CD4-positive, alpha-beta T cell (primary cell): ENCODE results near the gene NOL11. TPM values are rescaled to one million over a fixed set of nuclear protein-coding genes. Genes with fewer than 3 reads are reported as not detected.

Experiments used
- ATAC-seq: fragments of 200-7000 bp; cut with Tn5 transposase; one replicate; pipeline ENCODE4 v1.10.0; 2022; ENCODE audit warnings: mild to moderate bottlenecking; ENCODE audit not compliant: poor library complexity
- CTCF ChIA-PET: fragments of 350-600 bp; sonication (Branson Sonifier 250); formaldehyde crosslinking; loops from one replicate; lab custom pipeline; 2021; ENCODE audit warnings: antibody characterized with exemption, inconsistent platforms; lab: Charles Lee
- POLR2A ChIA-PET: fragments of 350-600 bp; sonication (Branson Sonifier 250); formaldehyde crosslinking; loops from one replicate; lab custom pipeline; 2021; ENCODE audit warnings: antibody characterized with exemption, inconsistent platforms; lab: Charles Lee
- DNase-seq, 14 experiments: peaks; one replicate each; pipeline ENCODE4 v3.0.0-alpha.2; 2013 to 2020; ENCODE audit warnings: mixed read lengths in 2 of 14
- H3K27ac ChIP-seq, 2 donors: one replicate each; pipeline versions ENCODE4 v1.5.1 to v1.7.0; 2013; ENCODE audit warnings: low read length in 2 of 2, low read depth in 1 of 2, mild to moderate bottlenecking in 1 of 2
- H3K27me3 ChIP-seq, 2 experiments: 1 replicate in 1 of 2; 2 replicates in 1 of 2; pipeline versions ENCODE4 v1.6.1 to v1.7.0; 2013; ENCODE audit warnings: low read length in 2 of 2, control low read depth in 1 of 2, mild to moderate bottlenecking in 1 of 2, moderate library complexity in 1 of 2; ENCODE audit not compliant: insufficient read depth in 2 of 2, control insufficient read depth in 1 of 2
- H3K36me3 ChIP-seq: one replicate; pipeline ENCODE4 v1.6.1; 2013; ENCODE audit warnings: low read length, control low read depth; ENCODE audit not compliant: insufficient read depth
- H3K4me1 ChIP-seq: one replicate; pipeline ENCODE4 v1.6.1; 2013; ENCODE audit warnings: low read length, control low read depth; ENCODE audit not compliant: insufficient read depth
- H3K4me3 ChIP-seq: one replicate; pipeline ENCODE4 v1.5.1; 2013; ENCODE audit warnings: mild to moderate bottlenecking, low read length, moderate library complexity
- H3K9me3 ChIP-seq, 2 experiments: 1 replicate in 1 of 2; 2 replicates in 1 of 2; pipeline versions ENCODE4 v1.6.1 to v1.7.0; 2013; ENCODE audit warnings: low read length in 2 of 2, mild to moderate bottlenecking in 2 of 2, control low read depth in 1 of 2, moderate library complexity in 1 of 2; ENCODE audit not compliant: control insufficient read depth in 1 of 2, insufficient read depth in 1 of 2
- H3K27ac Mint-ChIP-seq: one replicate; pipeline ENCODE4 v1.8.0; 2020; ENCODE audit warnings: mixed read lengths
- H3K27me3 Mint-ChIP-seq: one replicate; pipeline ENCODE4 v1.8.0; 2021; ENCODE audit warnings: mixed read lengths
- H3K36me3 Mint-ChIP-seq: one replicate; pipeline ENCODE4 v1.8.0; 2021; ENCODE audit warnings: low read depth, mixed read lengths
- H3K4me1 Mint-ChIP-seq: one replicate; pipeline ENCODE4 v1.8.0; 2021; ENCODE audit warnings: low read depth, mixed read lengths
- H3K4me3 Mint-ChIP-seq: one replicate; pipeline ENCODE4 v1.8.0; 2020; ENCODE audit warnings: mild to moderate bottlenecking, mixed read lengths
- H3K9me3 Mint-ChIP-seq: one replicate; pipeline ENCODE4 v1.8.0; 2020; ENCODE audit warnings: mixed read lengths
- intact Hi-C, 2 experiments: fragments of 100-400 bp; cut with DNase I in 1 of 2; cut with micrococcal nuclease in 1 of 2; formaldehyde crosslinking; loops; one replicate each; pipeline versions ENCODE4 v1.15.1 to v1.9.0; 2023 to 2025; cut with DNase I, micrococcal nuclease
- total RNA-seq, 174 experiments: library from RNA in 2 of 174; stranded (reverse) in 2 of 174; gene quantifications; one replicate each; pipeline ENCODE4 v1.2.3 and lab custom pipeline; 2021 to 2026
- TF ChIP-seq, protein P1 (sequence below): fragments of 200-600 bp; IDR thresholded peaks from one replicate; pipeline ENCODE4 v1.8.0; 2022; ENCODE audit warnings: antibody characterized with exemption, mild to moderate bottlenecking

NOL11 gene
- total RNA-seq, 2 experiments from 2014 or later: 89.1 to 91.2 TPM

DNA sequence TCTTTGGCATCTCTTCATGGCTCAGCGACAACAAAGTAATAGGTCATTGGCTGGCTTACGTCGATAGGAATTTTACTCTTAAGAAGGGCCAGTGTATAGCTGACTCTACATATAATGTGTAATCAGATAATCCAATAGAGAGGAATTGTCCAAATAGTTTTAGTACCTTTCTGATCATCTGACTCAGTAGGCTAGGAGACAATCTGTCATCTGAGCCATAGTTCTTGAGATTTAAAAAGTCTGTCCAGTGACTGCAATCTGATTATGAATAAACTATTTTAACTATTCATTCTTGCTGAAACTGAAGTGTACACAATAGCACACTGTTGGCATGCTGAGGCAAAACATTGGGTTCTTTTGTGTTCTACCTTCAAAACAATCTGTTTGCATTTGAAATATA is 21.4 kb upstream of the NOL11 start:
- no peak for ATAC-seq
- ChIA-PET POLR2A (no interaction called here), CTCF (no interaction called here)
- peaks cover 53% of the 10 kb centered on the region for H3K36me3 Mint-ChIP-seq
- TF ChIP-seq, protein P1, sequence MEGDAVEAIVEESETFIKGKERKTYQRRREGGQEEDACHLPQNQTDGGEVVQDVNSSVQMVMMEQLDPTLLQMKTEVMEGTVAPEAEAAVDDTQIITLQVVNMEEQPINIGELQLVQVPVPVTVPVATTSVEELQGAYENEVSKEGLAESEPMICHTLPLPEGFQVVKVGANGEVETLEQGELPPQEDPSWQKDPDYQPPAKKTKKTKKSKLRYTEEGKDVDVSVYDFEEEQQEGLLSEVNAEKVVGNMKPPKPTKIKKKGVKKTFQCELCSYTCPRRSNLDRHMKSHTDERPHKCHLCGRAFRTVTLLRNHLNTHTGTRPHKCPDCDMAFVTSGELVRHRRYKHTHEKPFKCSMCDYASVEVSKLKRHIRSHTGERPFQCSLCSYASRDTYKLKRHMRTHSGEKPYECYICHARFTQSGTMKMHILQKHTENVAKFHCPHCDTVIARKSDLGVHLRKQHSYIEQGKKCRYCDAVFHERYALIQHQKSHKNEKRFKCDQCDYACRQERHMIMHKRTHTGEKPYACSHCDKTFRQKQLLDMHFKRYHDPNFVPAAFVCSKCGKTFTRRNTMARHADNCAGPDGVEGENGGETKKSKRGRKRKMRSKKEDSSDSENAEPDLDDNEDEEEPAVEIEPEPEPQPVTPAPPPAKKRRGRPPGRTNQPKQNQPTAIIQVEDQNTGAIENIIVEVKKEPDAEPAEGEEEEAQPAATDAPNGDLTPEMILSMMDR: no peak
- Histone ChIP-seq H3K4me3 (no peak overlapping the region), H3K9me3 (no peaks in the 10 kb centered on the region), H3K4me1 (no peaks in the 10 kb centered on the region), H3K27ac (no peak overlapping the region), H3K36me3 (peaks cover 25% of the 10 kb centered on the region), H3K27me3 (no peaks in the 10 kb centered on the region)
- H3K9me3 Mint-ChIP-seq: no peaks in the 10 kb centered on the region
- H3K27ac Mint-ChIP-seq: no peak overlapping the region
- intact Hi-C loops: no loop called here
- no peak for DNase-seq
- no peaks in the 10 kb centered on the region for H3K4me1 Mint-ChIP-seq
- no peaks in the 10 kb centered on the region for H3K27me3 Mint-ChIP-seq
- no peak overlapping the region for H3K4me3 Mint-ChIP-seq

DNA sequence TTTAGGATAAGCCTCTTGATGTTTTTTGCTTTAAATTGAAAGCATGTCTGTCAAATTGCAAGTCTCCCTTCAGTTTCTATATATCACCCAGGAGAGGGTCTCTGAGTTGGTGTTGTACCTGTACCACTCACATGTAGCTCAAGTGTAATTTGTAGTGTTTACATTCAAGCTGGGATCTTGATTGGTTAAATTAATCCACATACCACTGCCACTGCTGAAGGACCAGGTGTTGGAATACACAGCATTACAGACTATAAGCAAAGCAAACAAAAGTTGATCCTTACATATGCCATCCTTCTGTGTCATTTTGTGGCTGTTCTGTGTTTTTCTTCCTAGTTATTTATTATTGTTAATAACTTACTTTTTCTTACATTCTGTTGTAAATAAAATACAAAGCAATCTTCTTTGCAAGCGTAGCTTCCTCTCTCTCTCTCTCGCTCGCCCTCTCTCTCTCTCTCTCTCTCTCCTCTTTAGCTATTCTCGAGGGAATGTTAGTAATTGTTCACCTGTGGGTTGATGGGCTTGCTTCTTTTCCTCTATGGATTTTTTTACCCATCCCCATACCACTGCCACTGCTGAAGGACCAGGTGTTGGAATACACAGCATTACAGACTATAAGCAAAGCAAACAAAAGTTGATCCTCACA is 20.8 kb upstream of the NOL11 start:
- DNase-seq: no peak
- TF ChIP-seq, protein P1: no peak
- Histone ChIP-seq H3K36me3 (peaks cover 25% of the 10 kb centered on the region), H3K9me3 (no peaks in the 10 kb centered on the region), H3K27ac (no peak overlapping the region), H3K4me3 (no peak overlapping the region), H3K4me1 (no peaks in the 10 kb centered on the region), H3K27me3 (no peaks in the 10 kb centered on the region)
- ATAC-seq: no peak
- Mint-ChIP-seq H3K27me3 (no peaks in the 10 kb centered on the region), H3K36me3 (peaks cover 46% of the 10 kb centered on the region), H3K9me3 (no peaks in the 10 kb centered on the region), H3K4me3 (no peak overlapping the region), H3K4me1 (no peaks in the 10 kb centered on the region), H3K27ac (no peak overlapping the region)
- intact Hi-C loops: no loop called here
- CTCF ChIA-PET: no interaction called here
- POLR2A ChIA-PET: no interaction called here

DNA sequence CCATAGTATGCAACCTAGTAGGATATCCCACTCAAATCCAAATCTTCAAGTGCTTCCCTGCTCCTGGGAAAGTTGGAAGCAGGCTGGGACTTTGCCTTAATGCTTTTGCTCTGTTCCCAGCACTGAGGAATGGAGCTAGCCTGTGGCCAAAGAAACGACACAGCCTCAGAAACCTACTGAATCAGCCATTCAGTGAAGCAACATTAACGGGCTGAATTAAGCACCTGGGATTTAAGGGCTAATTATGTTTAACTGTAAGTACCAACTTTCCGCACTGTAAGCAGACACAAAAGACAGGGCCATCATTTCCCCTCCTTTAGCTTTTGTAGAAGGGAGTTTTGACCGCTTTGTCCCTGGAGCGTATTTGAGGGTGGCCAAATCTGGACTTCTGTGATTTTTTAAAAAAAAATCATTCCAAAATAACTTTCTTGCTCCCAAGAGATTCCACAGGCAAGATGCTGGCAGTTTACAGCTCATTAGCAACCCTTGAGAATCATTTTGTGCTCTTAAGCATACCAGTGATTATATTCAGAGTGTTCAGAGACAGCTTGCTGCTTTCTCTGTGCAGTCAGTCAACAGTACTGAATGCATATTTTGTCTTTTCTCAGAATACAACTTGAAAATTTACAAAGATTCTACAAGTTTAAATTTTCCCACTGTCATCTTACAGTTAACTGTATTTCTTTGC is 17.6 kb upstream of the NOL11 start:
- H3K27ac Mint-ChIP-seq: no peak overlapping the region
- ATAC-seq (no peak), DNase-seq (no peak)
- CTCF ChIA-PET: no interaction called here
- Histone ChIP-seq H3K27me3 (no peaks in the 10 kb centered on the region), H3K9me3 (no peaks in the 10 kb centered on the region), H3K36me3 (no peaks in the 10 kb centered on the region), H3K4me1 (no peaks in the 10 kb centered on the region), H3K4me3 (no peak overlapping the region), H3K27ac (no peak overlapping the region)
- H3K36me3 Mint-ChIP-seq: peaks cover 16% of the 10 kb centered on the region
- no peak overlapping the region for H3K4me3 Mint-ChIP-seq
- H3K27me3 Mint-ChIP-seq: no peaks in the 10 kb centered on the region
- no peaks in the 10 kb centered on the region for H3K4me1 Mint-ChIP-seq
- intact Hi-C loops: no loop called here
- TF ChIP-seq, protein P1: no peak
- no peaks in the 10 kb centered on the region for H3K9me3 Mint-ChIP-seq
- POLR2A ChIA-PET: interaction anchor here (1.3 kb wide), 1 partner anchor 17 kb away, joined by 4 read pairs; the partner anchor contains the start of gene NOL11
